WTC11 (cell line): ENCODE results near the gene SHISAL1.

Experiments
- ATF1 ChIP-seq: sonication (generic); formaldehyde crosslinking; IDR thresholded peaks from 2 replicates; pipeline ENCODE4 v1.8.1; 2023; ENCODE audit warnings: mild to moderate bottlenecking, moderate library complexity, missing genetic modification reagents
- CREB1 ChIP-seq: sonication (generic); formaldehyde crosslinking; IDR thresholded peaks from 2 replicates; pipeline ENCODE4 v1.8.0; 2023; ENCODE audit warnings: mild to moderate bottlenecking, missing genetic modification reagents
- MAX ChIP-seq: sonication (generic); formaldehyde crosslinking; IDR thresholded peaks from 2 replicates; pipeline ENCODE4 v1.8.0; 2022; ENCODE audit warnings: mild to moderate bottlenecking, missing genetic modification reagents
- MXD4 ChIP-seq: fragments of 250-450 bp; sonication (Bioruptor Pico); IDR thresholded peaks from 2 replicates; pipeline ENCODE4 v1.8.0; 2021; ENCODE audit warnings: mild to moderate bottlenecking, moderate library complexity, borderline replicate concordance
- PREB ChIP-seq: sonication (generic); formaldehyde crosslinking; IDR thresholded peaks from 2 replicates; pipeline ENCODE4 v1.8.1; 2022; ENCODE audit warnings: mild to moderate bottlenecking, missing genetic modification reagents, moderate library complexity, borderline replicate concordance
- RELA ChIP-seq: sonication (generic); formaldehyde crosslinking; IDR thresholded peaks from 2 replicates; pipeline ENCODE4 v1.8.1; 2022; ENCODE audit warnings: missing genetic modification reagents, mild to moderate bottlenecking, borderline replicate concordance
- SP1 ChIP-seq: sonication (generic); formaldehyde crosslinking; conservative IDR thresholded peaks from 2 replicates; pipeline ENCODE4 v1.8.1; 2022; ENCODE audit warnings: missing genetic modification reagents
- ZNF219 ChIP-seq: sonication (generic); formaldehyde crosslinking; IDR thresholded peaks from 2 replicates; pipeline ENCODE4 v1.8.0; 2023; ENCODE audit warnings: missing genetic modification reagents, mild to moderate bottlenecking, borderline replicate concordance
- TF ChIP-seq, protein P1 (sequence below): fragments of 200-600 bp; IDR thresholded peaks from 2 replicates; pipeline ENCODE4 v1.8.0; 2022; ENCODE audit warnings: antibody characterized with exemption
- TF ChIP-seq, protein P2 (sequence below): sonication (generic); formaldehyde crosslinking; conservative IDR thresholded peaks from 2 replicates; pipeline ENCODE4 v1.8.1; 2022; ENCODE audit warnings: mild to moderate bottlenecking, missing genetic modification reagents
- TF ChIP-seq, protein P3 (sequence below): sonication (generic); formaldehyde crosslinking; IDR thresholded peaks from 2 replicates; pipeline ENCODE4 v1.8.0; 2023; ENCODE audit warnings: mild to moderate bottlenecking, missing genetic modification reagents
- TF ChIP-seq, protein P4 (sequence below): sonication (generic); formaldehyde crosslinking; IDR thresholded peaks from 2 replicates; pipeline ENCODE4 v1.8.1; 2023; ENCODE audit warnings: mild to moderate bottlenecking, moderate library complexity, missing genetic modification reagents

DNA sequence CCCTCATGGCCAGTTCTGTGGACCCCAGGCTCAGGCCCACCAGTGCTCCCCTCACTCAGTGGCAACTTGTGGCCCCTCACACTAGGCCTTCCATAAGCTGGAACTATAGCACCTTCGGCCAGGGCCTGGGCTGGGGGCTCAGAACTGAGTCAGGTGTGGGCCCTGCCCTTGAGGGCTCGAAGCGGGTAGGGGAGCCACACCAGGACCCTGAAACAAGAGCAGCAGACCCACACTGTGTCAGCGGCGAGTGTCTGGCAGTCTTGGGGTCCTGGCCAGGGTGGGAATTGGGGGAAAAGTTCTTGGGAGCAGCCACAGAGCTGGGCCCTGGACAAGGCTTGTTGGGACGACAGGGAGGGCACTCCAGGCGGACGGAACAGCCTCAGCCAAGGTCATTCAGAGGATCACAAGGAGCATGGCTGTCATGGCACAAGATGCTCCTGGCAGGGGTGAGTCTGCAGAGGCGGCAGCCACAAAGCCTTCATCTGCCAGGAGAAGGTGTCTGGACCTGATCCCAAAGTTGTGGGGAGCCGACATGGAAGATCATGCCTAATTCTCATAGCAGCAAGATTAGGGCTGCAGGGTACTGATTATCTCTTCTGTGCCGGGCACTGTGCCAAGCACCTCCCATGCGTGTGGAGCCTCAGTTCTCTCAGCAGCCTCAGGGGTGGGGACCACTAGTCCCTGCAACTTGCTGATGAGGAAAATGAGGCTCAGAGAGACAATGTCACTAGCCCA, 50.7 kb downstream of the SHISAL1 start:
- TF ChIP-seq, protein P1, sequence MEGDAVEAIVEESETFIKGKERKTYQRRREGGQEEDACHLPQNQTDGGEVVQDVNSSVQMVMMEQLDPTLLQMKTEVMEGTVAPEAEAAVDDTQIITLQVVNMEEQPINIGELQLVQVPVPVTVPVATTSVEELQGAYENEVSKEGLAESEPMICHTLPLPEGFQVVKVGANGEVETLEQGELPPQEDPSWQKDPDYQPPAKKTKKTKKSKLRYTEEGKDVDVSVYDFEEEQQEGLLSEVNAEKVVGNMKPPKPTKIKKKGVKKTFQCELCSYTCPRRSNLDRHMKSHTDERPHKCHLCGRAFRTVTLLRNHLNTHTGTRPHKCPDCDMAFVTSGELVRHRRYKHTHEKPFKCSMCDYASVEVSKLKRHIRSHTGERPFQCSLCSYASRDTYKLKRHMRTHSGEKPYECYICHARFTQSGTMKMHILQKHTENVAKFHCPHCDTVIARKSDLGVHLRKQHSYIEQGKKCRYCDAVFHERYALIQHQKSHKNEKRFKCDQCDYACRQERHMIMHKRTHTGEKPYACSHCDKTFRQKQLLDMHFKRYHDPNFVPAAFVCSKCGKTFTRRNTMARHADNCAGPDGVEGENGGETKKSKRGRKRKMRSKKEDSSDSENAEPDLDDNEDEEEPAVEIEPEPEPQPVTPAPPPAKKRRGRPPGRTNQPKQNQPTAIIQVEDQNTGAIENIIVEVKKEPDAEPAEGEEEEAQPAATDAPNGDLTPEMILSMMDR: no peak
- TF ChIP-seq, protein P2, sequence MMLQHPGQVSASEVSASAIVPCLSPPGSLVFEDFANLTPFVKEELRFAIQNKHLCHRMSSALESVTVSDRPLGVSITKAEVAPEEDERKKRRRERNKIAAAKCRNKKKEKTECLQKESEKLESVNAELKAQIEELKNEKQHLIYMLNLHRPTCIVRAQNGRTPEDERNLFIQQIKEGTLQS (CRISPR knock-in tag): no peak
- TF ChIP-seq, protein P3, sequence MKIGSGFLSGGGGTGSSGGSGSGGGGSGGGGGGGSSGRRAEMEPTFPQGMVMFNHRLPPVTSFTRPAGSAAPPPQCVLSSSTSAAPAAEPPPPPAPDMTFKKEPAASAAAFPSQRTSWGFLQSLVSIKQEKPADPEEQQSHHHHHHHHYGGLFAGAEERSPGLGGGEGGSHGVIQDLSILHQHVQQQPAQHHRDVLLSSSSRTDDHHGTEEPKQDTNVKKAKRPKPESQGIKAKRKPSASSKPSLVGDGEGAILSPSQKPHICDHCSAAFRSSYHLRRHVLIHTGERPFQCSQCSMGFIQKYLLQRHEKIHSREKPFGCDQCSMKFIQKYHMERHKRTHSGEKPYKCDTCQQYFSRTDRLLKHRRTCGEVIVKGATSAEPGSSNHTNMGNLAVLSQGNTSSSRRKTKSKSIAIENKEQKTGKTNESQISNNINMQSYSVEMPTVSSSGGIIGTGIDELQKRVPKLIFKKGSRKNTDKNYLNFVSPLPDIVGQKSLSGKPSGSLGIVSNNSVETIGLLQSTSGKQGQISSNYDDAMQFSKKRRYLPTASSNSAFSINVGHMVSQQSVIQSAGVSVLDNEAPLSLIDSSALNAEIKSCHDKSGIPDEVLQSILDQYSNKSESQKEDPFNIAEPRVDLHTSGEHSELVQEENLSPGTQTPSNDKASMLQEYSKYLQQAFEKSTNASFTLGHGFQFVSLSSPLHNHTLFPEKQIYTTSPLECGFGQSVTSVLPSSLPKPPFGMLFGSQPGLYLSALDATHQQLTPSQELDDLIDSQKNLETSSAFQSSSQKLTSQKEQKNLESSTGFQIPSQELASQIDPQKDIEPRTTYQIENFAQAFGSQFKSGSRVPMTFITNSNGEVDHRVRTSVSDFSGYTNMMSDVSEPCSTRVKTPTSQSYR (CRISPR knock-in tag): no peak
- TF ChIP-seq MXD4 (CRISPR knock-in tag) (no peak), CREB1 (CRISPR knock-in tag) (no peak), MAX (CRISPR knock-in tag) (no peak), ATF1 (CRISPR knock-in tag) (no peak), ZNF219 (no peak), SP1 (CRISPR knock-in tag) (no peak), PREB (CRISPR knock-in tag) (no peak), RELA (no peak)
- TF ChIP-seq, protein P4, sequence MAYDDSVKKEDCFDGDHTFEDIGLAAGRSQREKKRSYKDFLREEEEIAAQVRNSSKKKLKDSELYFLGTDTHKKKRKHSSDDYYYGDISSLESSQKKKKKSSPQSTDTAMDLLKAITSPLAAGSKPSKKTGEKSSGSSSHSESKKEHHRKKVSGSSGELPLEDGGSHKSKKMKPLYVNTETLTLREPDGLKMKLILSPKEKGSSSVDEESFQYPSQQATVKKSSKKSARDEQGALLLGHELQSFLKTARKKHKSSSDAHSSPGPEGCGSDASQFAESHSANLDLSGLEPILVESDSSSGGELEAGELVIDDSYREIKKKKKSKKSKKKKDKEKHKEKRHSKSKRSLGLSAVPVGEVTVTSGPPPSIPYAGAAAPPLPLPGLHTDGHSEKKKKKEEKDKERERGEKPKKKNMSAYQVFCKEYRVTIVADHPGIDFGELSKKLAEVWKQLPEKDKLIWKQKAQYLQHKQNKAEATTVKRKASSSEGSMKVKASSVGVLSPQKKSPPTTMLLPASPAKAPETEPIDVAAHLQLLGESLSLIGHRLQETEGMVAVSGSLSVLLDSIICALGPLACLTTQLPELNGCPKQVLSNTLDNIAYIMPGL (CRISPR knock-in tag): no peak
